K562 (cell line): Measurements from ENCODE around the gene CNOT1. TPM values are rescaled to one million over a fixed set of nuclear protein-coding genes. Genes with fewer than 3 reads are reported as not detected.

Experiments
- BDP1 ChIP-seq: IDR thresholded peaks from 3 replicates; pipeline ENCODE4 v1.6.1; 2011; ENCODE audit not compliant: insufficient read length, insufficient read depth
- CREB5 ChIP-seq: fragments of 250-450 bp; sonication (Bioruptor Pico); IDR thresholded peaks from 2 replicates; pipeline ENCODE4 v1.5.0; 2020; ENCODE audit warnings: mild to moderate bottlenecking
- DIDO1 ChIP-seq: fragments of 450-650 bp; IDR thresholded peaks from 2 replicates; pipeline ENCODE4 v1.6.1; 2016; ENCODE audit warnings: low read depth, missing biosample characterization, missing genetic modification characterization
- FOXJ2 ChIP-seq: fragments of 200-800 bp; sonication (Bioruptor generic); IDR thresholded peaks from 2 replicates; pipeline ENCODE4 v1.6.1; 2016; ENCODE audit warnings: missing genetic modification characterization, missing compliant biosample characterization
- GTF2F1 ChIP-seq: IDR thresholded peaks from 2 replicates; pipeline ENCODE4 v1.6.1; 2011; ENCODE audit warnings: low read depth, low read length, improper control_type of control experiment
- MBD2 ChIP-seq: sonication (generic); IDR thresholded peaks from 2 replicates; pipeline ENCODE4 v1.6.1; 2016; ENCODE audit warnings: low read depth, borderline replicate concordance
- MTA1 ChIP-seq: fragments of 450-650 bp; IDR thresholded peaks from 2 replicates; pipeline ENCODE4 v1.6.1; 2017; ENCODE audit warnings: borderline replicate concordance
- PATZ1 ChIP-seq: fragments of 250-450 bp; sonication (Bioruptor Pico); IDR thresholded peaks from 2 replicates; pipeline ENCODE4 v1.5.0; 2020; ENCODE audit warnings: mild to moderate bottlenecking, borderline replicate concordance
- RFX7 ChIP-seq: fragments of 250-450 bp; sonication (Bioruptor Pico); IDR thresholded peaks from 2 replicates; pipeline ENCODE4 v1.5.1; 2021; ENCODE audit warnings: mild to moderate bottlenecking
- SREBF2 ChIP-seq: sonication (generic); formaldehyde crosslinking; IDR thresholded peaks from 2 replicates; pipeline ENCODE4 v1.4.0; 2020; ENCODE audit warnings: mild to moderate bottlenecking, missing genetic modification reagents
- SRSF9 ChIP-seq: fragments of 200-400 bp; formaldehyde crosslinking; IDR thresholded peaks from 2 replicates; pipeline ENCODE4 v1.6.1; 2017; ENCODE audit warnings: low read depth, low read length, borderline replicate concordance
- TAF9B ChIP-seq: fragments of 450-650 bp; IDR thresholded peaks from 2 replicates; pipeline ENCODE4 v1.6.1; 2018; ENCODE audit warnings: mild to moderate bottlenecking; ENCODE audit not compliant: partially characterized antibody
- ZNF280B ChIP-seq: fragments of 250-450 bp; sonication (Bioruptor Pico); IDR thresholded peaks from 2 replicates; pipeline ENCODE4 v1.5.1; 2021; ENCODE audit warnings: mild to moderate bottlenecking
- ZNF282 ChIP-seq: sonication (generic); formaldehyde crosslinking; IDR thresholded peaks from 2 replicates; pipeline ENCODE4 v1.8.1; 2023; ENCODE audit warnings: missing genetic modification reagents
- ZNF639 ChIP-seq, 2 experiments: fragments of 200-800 bp in 1 of 2; sonication (Bioruptor generic) in 1 of 2; sonication (generic) in 1 of 2; formaldehyde crosslinking in 1 of 2; IDR thresholded peaks in 1 of 2; conservative IDR thresholded peaks in 1 of 2; 2 replicates each; pipeline versions ENCODE4 v1.5.0 to v1.6.1; 2016 to 2020; ENCODE audit warnings: missing compliant biosample characterization in 1 of 2, missing genetic modification characterization in 1 of 2, missing genetic modification reagents in 1 of 2
- polyA plus RNA-seq, 8 experiments: library from polyadenylated mRNA; depleted of rRNA in 4 of 8; stranded (reverse) in 5 of 8; unstranded in 3 of 8; fragments of >200 nt; fragmentation: Nextera tagmentation in 2 of 8; fragmentation: Illumina TruSeq in 1 of 8; extraction: Ambion mirVana in 2 of 8; extraction: Trizol in 1 of 8; gene quantifications; 2 replicates each; pipeline versions ENCODE4 v1.2.1 to v1.2.3, GENCODE V29; 2011 to 2014; ENCODE audit warnings: inconsistent platforms in 1 of 8, missing spikeins in 1 of 8
- total RNA-seq, 7 experiments: library from RNA; depleted of rRNA in 6 of 7; stranded (reverse); fragments of >200 nt in 6 of 7; fragmentation: Illumina TruSeq in 2 of 7; extraction: Trizol in 2 of 7; gene quantifications; 2 replicates each; pipeline versions ENCODE4 v1.2.1 to v1.2.3, GENCODE V29; 2011 to 2021; ENCODE audit warnings: low replicate concordance in 1 of 7
- TF ChIP-seq, protein P1 (sequence below): sonication (generic); formaldehyde crosslinking; IDR thresholded peaks from 2 replicates; pipeline ENCODE4 v1.8.0; 2022; ENCODE audit warnings: mild to moderate bottlenecking, missing genetic modification reagents, borderline replicate concordance
- TF ChIP-seq, protein P2 (sequence below): sonication (generic); formaldehyde crosslinking; IDR thresholded peaks from 2 replicates; pipeline ENCODE4 v1.8.0; 2023; ENCODE audit warnings: mild to moderate bottlenecking, missing genetic modification reagents

The CNOT1 gene
- total and polyA plus RNA-seq, 9 of the 15 experiments (the other 6 are each of a cell fraction or from before 2014, with no cell fraction given): 110 to 270 (median 220) TPM

GRCh38 chr16:58515125-58515870, 114.3 kb downstream of the CNOT1 start, which contains the start of gene SETD6 (continued):
- TF ChIP-seq PATZ1 (CRISPR knock-in tag) (no peak), GTF2F1 (no peak), CREB5 (CRISPR knock-in tag) (no peak), SREBF2 (CRISPR knock-in tag) (peak; percentile 65; the same call in 1 of the 2 replicates), ZNF282 (no peak), ZNF280B (CRISPR knock-in tag) (no peak), RFX7 (CRISPR knock-in tag) (no peak), SRSF9 (no peak), MTA1 (peak; percentile 62; the same call in 1 of the 2 replicates), FOXJ2 (tag) (no peak), ZNF639 (CRISPR knock-in tag; conservative IDR thresholded peaks at IDR 0.05 in 1 of 2, IDR thresholded peaks at IDR 0.05 in 1 of 2) (no peak), MBD2 (0 out of 2 replicates have a peak, but pooled peaks have one; percentile 17), TAF9B (peak; percentile 58), DIDO1 (no peak), BDP1 (no peak)
- TF ChIP-seq, protein P1, sequence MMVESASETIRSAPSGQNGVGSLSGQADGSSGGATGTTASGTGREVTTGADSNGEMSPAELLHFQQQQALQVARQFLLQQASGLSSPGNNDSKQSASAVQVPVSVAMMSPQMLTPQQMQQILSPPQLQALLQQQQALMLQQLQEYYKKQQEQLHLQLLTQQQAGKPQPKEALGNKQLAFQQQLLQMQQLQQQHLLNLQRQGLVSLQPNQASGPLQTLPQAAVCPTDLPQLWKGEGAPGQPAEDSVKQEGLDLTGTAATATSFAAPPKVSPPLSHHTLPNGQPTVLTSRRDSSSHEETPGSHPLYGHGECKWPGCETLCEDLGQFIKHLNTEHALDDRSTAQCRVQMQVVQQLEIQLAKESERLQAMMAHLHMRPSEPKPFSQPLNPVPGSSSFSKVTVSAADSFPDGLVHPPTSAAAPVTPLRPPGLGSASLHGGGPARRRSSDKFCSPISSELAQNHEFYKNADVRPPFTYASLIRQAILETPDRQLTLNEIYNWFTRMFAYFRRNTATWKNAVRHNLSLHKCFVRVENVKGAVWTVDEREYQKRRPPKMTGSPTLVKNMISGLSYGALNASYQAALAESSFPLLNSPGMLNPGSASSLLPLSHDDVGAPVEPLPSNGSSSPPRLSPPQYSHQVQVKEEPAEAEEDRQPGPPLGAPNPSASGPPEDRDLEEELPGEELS (CRISPR knock-in tag): no peak; the same call in 1 of the 2 replicates
- TF ChIP-seq, protein P2, sequence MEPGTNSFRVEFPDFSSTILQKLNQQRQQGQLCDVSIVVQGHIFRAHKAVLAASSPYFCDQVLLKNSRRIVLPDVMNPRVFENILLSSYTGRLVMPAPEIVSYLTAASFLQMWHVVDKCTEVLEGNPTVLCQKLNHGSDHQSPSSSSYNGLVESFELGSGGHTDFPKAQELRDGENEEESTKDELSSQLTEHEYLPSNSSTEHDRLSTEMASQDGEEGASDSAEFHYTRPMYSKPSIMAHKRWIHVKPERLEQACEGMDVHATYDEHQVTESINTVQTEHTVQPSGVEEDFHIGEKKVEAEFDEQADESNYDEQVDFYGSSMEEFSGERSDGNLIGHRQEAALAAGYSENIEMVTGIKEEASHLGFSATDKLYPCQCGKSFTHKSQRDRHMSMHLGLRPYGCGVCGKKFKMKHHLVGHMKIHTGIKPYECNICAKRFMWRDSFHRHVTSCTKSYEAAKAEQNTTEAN: no peak; the same call in none of the 2 replicates
